HT-29 (cell line): ENCODE results near the gene ELAC1. TPM values are rescaled to one million over a fixed set of nuclear protein-coding genes. Genes with fewer than 3 reads are reported as not detected.

Source experiments
- DNase-seq: peaks from one replicate; pipeline ENCODE4 v3.0.0-alpha.2; 2015; ENCODE audit warnings: low spot score
- small RNA-seq: library from RNA; depleted of rRNA; stranded (forward); fragments of <200 nt; gene quantifications from one replicate; pipeline ENCODE3, GENCODE V24; 2014
- total RNA-seq: library from RNA; depleted of rRNA; stranded (reverse); fragments of >200 nt; shearing (Covaris generic); gene quantifications from 2 replicates; pipeline ENCODE4 v1.2.3, GENCODE V29; 2014; rRNA removed

Gene ELAC1
- total RNA-seq, 1 experiment from 2014 or later: 2.4 TPM

DNA sequence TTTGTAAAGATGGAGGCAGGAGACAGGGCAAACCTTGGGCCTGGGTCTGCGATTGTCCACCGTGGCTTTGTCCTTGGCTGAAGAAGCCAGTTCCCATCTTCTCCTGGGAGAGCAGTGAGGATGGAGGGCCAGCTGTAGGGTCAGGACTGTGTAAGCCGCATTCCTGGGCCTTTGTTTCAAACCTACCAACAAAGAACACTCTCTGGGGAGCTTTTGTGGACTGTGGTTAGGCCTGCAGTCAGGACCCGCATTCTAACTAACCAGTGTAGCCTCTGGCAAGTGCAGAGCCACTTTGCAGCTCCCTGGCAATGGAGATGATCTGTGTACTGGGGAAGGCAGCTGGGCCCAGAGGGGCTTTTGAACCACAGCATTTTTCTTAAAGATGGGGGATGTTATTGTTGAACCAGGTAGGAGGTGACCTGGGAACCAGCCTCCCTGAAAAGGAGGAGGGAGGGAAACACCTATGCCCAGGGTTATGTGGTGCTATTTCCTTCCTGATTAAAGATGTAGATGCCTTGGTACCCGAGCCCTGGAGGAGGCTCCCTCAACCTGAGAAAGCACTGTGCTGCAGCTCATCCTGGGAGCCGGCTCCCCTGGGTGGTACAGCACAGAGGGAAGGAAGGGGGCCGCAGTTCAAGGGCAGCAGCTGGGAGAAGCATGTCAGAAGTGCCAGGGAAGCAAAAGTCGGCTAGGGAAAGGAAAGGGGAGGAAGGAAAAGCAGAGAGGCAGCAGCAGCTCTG, 49.5 kb downstream of the ELAC1 start:
- no peak for DNase-seq

DNA sequence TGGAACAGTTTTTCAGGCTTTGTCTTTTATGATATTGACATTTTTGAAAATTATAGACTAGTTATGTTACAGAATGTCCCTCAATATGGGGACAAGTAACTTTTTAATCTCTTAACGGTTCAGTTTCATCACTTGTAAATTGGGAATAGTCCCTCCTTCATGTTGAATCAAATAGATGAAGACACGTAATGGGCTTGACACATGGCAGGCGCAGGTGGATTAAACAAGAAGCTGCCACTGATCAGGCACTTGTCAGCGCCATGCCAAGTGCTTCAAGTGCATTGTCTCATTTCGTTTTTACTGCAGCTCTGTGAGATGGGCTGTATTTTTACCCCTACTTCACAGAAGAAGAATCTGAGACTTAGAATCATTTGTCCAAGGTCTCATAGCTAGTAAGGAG, 52.7 kb downstream of the ELAC1 start:
- DNase-seq: no peak

DNA sequence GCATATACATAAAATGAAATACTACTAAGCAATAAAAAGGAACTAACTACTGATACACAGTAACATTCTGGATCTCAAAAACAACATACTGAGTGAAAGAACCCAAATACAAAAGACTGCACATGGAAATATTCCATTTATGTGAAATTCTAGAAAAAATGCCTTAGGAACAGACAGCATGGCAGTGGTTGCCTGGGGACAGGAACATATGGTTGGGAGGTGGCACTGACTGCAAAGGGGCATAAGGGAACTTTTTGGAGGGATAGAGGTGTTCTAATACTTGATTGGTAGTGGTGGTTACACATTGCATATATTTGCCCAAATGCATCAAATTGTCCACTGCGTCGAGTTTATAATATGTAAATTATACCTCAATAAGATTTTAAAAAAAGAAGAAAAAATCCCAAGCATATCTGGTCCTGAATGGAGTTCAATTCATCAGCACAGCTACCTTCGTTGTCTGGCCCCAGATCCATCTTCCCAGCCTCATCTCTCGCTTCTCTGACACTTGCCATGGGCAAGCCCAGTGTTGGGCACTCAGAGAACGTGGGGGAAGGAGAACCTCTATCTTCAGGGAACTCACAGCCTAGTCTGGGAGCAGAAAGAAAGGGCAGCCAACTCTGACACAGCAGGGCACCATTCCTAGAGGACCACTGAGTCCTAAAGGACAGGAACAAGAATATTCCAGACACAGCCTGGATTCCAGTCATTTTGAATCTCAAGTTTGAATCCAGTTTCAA, 53.6 kb downstream of the ELAC1 start:
- DNase-seq: no peak

DNA sequence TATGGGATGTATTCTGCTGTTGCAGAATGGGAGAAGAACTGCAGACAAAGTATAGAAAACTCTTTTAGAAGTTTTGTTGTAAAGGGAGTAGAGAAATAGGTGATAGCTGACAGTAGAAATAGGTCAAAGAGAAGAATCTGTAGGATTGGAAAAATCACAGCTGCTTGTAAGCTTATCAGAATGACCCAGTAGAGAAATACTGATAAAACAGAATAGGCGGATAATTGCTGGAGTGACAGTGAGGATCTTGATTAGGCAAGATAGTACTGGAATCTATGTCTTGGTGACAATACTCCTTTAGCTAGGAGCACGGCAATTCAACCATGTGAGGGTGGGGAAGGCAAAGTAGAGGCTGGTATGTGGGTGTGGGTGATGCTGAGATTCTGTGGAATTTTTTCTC, 57.7 kb downstream of the ELAC1 start:
- DNase-seq: no peak

DNA sequence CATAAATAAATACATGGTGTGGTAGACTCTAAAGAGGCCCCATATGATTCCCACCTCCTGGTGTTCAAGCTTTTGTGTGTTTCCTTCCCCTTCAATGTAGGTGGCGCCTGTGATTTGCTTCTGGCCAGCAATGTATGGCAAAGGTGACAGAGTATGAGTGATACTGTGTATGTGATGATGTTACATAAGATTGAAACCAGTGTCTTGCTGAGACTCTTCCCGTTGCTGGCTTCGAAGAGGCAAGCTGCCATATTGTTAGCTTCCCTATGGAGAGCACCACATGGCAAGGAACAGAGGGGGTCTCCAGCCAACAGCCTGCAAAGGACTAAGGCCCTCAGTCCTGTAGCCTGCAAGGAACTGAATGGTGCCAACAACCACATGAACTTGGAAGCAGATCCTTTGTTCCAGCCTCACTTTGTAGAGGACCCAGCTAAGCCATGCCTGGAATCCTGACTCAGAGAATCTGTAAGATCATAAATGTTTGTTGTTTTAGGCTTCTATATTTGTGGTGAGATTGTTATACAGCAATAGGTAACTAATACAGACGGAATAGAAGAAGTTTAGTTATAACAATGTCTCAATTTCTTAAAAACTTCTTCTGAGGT, 60.5 kb downstream of the ELAC1 start:
- peak; percentile 53 for DNase-seq

DNA sequence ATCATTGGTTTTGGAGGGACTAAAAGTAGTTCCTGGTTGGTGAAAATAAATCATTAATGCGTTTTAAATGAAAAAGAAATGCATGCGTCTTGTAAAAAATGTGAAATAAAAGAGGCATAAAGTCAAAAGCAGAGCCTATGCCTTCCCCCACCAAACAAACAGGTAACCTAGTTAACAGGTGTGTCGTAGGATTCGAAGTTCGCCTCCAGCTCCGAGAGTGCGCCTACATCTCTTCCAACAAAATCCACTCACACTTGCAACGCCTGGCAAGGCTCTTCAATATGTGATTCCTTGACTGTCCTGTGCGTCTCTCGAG, 61.5 kb downstream of the ELAC1 start:
- DNase-seq: no peak

DNA sequence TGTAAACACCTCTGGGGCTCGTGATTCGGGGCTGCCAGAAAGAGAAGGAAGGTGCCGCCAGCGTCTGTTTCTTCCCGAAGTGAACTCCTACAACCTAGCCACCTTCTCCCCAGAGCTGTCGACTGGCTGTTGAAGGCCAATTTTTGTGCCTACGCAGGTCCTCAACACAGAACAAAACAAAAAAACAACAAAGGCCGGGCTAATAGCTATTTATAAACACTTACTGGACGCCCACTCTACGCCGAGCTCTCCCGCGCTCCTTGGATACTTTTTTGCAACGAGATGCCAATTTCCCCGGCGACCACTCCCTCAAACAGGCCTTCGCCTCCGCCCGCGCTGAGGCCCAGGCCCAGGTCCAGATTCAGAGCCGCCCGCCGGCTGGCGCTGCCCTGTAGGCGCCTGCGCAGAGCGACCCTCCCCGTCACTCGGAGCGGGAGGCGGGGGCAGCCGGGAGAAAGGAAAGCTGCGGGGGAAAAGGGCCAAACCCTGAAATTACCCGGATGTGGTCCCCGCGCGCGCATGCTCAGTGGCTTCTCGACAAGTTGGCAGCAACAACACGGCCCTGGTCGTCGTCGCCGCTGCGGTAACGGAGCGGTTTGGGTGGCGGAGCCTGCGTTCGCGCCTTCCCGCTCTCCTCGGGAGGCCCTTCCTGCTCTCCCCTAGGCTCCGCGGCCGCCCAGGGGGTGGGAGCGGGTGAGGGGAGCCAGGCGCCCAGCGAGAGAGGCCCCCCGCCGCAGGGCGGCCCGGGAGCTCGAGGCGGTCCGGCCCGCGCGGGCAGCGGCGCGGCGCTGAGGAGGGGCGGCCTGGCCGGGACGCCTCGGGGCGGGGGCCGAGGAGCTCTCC, 62.1 kb downstream of the ELAC1 start, which contains the start of gene SMAD4:
TSS of gene SMAD4 (plus strand) at position 520 of the 843 bp plus-strand sequence. CDS start 16,834 bp downstream, outside the sequence.
- peak; percentile 86 for DNase-seq

DNA sequence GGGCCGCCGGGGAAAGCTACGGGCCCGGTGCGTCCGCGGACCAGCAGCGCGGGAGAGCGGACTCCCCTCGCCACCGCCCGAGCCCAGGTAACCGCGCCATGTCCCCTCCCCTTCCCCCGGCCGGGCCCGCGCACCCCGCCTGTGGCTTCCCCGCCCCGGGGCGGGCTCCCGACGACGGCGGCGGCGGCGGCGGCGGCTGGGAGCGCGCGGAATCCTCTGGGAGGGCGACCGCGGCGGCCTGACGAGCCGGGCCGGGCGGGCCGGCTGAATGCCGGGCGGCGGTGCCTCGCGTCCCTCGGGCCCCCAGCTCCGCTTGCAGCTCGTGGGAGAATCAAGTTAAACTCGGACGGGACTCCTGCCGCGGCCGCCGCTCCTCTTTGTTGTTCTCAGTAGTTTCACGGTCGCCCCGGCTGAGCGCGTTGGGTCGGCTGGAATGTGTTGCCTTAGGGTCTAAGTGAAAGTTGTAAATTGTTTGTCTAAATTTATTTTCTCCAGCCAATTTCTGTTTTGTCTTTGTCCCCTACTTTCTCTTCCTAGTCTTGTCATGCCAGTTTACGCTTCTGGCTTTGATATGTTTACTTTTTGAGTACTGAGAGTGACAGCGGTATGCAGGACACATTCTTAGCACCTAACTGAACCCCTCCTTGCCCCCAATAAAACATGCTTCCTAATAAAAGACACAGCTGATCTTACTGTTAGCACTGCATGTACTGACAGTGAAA, 62.9 kb downstream of the ELAC1 start:
- DNase-seq: peak; percentile 49

DNA sequence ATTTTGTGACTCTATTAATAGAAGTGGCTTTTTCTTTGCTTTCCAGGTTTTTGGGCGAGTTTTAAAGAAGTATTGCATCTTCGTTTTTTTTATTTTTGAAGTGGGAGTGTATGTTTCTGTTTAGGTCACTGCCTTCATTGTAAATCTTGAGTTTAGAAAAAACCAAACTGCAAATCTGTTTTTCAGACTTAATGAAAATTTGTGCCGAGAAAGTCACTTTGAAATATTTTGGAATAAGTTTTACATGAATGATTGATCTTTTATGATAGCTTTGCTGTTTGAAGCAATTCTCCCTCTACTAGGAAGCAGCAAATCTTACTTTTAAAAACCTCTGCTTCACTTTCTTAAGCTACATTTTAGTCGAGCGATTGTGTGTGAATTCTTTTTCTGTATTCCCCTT, 64.4 kb downstream of the ELAC1 start:
- DNase-seq: no peak

DNA sequence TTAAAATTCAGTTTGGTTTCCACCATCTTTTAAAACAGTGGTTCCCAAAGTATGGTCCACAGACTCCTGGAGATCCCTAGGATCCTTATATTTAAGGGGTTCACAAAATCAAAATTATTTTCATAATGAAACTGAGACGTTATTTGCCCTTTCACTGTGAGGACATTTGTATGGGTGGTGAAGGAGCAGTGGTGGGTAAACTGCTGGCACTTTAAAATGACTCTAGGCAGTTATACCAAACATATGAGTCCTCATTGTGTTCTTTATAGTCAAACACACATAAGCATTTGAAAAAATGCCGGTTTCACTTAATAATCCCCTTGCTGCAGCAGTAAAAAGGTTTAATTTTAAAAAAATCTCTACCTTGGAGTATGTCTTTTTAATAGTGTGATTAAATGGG, 69.4 kb downstream of the ELAC1 start:
- no peak for DNase-seq

Small RNAs within 50 kb of the gene (small RNA-seq; reads per million reads assigned to genes)
- gene RF00019: not detected

Other genes starting within 250 kb of the ELAC1 start
- not detected in 2 replicates for gene MRO, start 148.0 kb upstream of the ELAC1 start, total RNA-seq
- 23.4 and 28.9 TPM in 2 replicates for gene ME2, start 88.9 kb upstream of the ELAC1 start, total RNA-seq
- gene SMAD4, start 62.2 kb downstream of the ELAC1 start, total RNA-seq: 6.7 and 7.2 TPM in 2 replicates
- 28.5 and 38.3 TPM in 2 replicates for gene MEX3C, start 229.6 kb downstream of the ELAC1 start, total RNA-seq